K562 (cell line): ENCODE data around the gene KIF17. TPM values are rescaled to one million over a fixed set of nuclear protein-coding genes. Genes with fewer than 3 reads are reported as not detected.

Experiments
- ATAC-seq: fragments of 200-7000 bp; cut with Tn5 transposase; 3 replicates; pipeline ENCODE4 v1.9.1; 2020; ENCODE audit warnings: moderate library complexity
- BruUV-seq: library from RNA; stranded (reverse); fragments of 400-500 nt; replicated peaks from 2 replicates; lab custom pipeline; 2021; lab: Mats Ljungman, UMichigan
- CTCF ChIA-PET: fragments of 300-600 bp; formaldehyde crosslinking; extraction: SDS; loops from one replicate; lab custom pipeline; 2021; ENCODE audit warnings: low intra/inter-chr PET ratio; lab: Yijun Ruan, JAX
- POLR2A ChIA-PET: fragments of 300-600, 350-650 bp; sonication (Branson Sonifier 250); formaldehyde crosslinking; extraction: SDS; loops from one replicate; lab custom pipeline; 2021; ENCODE audit warnings: antibody characterized with exemption, inconsistent platforms; lab: Yijun Ruan, JAX
- DNase-seq, 4 experiments: peaks; one replicate each; pipeline versions ENCODE4 v3.0.0 to v3.0.0-alpha.2; 2011 to 2018; ENCODE audit warnings: low spot score in 3 of 4, mixed read lengths in 3 of 4; ENCODE audit errors: extremely low read depth in 1 of 4
- FAIRE-seq: peaks from 2 replicates; lab custom pipeline; 2011; peaks lifted over from hg19 to GRCh38; lab: Jason Lieb, UNC
- H2AFZ ChIP-seq: 2 replicates; pipeline ENCODE4 v1.6.0; 2011; ENCODE audit warnings: low read depth, low read length, control low read depth, inconsistent platforms
- H3K27ac ChIP-seq: fragments of 200-600 bp; 3 replicates; pipeline ENCODE4 v1.8.0; 2011; ENCODE audit warnings: low read depth, mild to moderate bottlenecking, control low read depth, inconsistent platforms, low read length, moderate library complexity, mixed read lengths; ENCODE audit errors: extremely low read depth
- H3K27me3 ChIP-seq, 2 experiments: fragments of 300-600 bp in 1 of 2; 2 replicates in 1 of 2; 3 replicates in 1 of 2; pipeline versions ENCODE4 v1.6.0 to v1.8.0; 2011; ENCODE audit warnings: inconsistent platforms in 2 of 2, low read length in 2 of 2, mild to moderate bottlenecking in 1 of 2, mixed read lengths in 1 of 2, moderate library complexity in 1 of 2; ENCODE audit not compliant: control insufficient read depth in 2 of 2, insufficient read depth in 2 of 2
- H3K36me3 ChIP-seq: fragments of 300-600 bp; 3 replicates; pipeline ENCODE4 v1.8.0; 2011; ENCODE audit warnings: mild to moderate bottlenecking, low read length, inconsistent platforms; ENCODE audit not compliant: control insufficient read depth, insufficient read depth
- H3K4me1 ChIP-seq, 2 experiments: fragments of 200-600 bp in 1 of 2; replicated peaks in 1 of 2; 2 replicates in 1 of 2; 3 replicates in 1 of 2; pipeline versions ENCODE4 v1.5.1 to v1.8.0; 2011; ENCODE audit warnings: inconsistent platforms in 2 of 2, low read length in 2 of 2, mild to moderate bottlenecking in 1 of 2, mixed read lengths in 1 of 2, moderate library complexity in 1 of 2; ENCODE audit not compliant: control insufficient read depth in 2 of 2, insufficient read depth in 2 of 2
- H3K4me2 ChIP-seq: 2 replicates; pipeline ENCODE4 v1.6.1; 2011; ENCODE audit warnings: low read length, control low read depth, inconsistent platforms, mixed read lengths; ENCODE audit not compliant: insufficient read depth
- H3K4me3 ChIP-seq: fragments of 200-600 bp; sonication (generic), shearing (Covaris generic); 2 replicates; pipeline ENCODE4 v1.5.1; 2016; ENCODE audit warnings: control low read depth, inconsistent platforms
- H3K79me2 ChIP-seq: fragments of 200-600 bp; 3 replicates; pipeline ENCODE4 v1.8.0; 2011; ENCODE audit warnings: low read length, inconsistent platforms; ENCODE audit not compliant: control insufficient read depth, insufficient read depth
- H3K9ac ChIP-seq, 2 experiments: 2 replicates each; pipeline versions ENCODE4 v1.6.0 to v1.6.1; 2011; ENCODE audit warnings: low read depth in 2 of 2, low read length in 2 of 2, control low read depth in 1 of 2, inconsistent platforms in 1 of 2, mild to moderate bottlenecking in 1 of 2, mixed read lengths in 1 of 2; ENCODE audit not compliant: insufficient read depth in 1 of 2
- H3K9me1 ChIP-seq: one replicate; pipeline ENCODE4 v1.6.0; 2011; ENCODE audit warnings: inconsistent platforms, mild to moderate bottlenecking, low read length, moderate library complexity; ENCODE audit not compliant: control insufficient read depth, insufficient read depth
- H3K9me3 ChIP-seq: replicated peaks from 2 replicates; pipeline ENCODE4 v1.5.1; 2011; ENCODE audit warnings: low read depth, low read length, inconsistent platforms; ENCODE audit not compliant: control insufficient read depth, insufficient read depth
- H4K20me1 ChIP-seq: replicated peaks from 2 replicates; pipeline ENCODE4 v1.6.1; 2011; ENCODE audit warnings: low read length, inconsistent platforms, mixed read lengths; ENCODE audit not compliant: control insufficient read depth, insufficient read depth
- CSDE1 ChIP-seq, 2 experiments: fragments of 450-650 bp; IDR thresholded peaks; 2 replicates each; pipeline ENCODE4 v1.6.1; 2016; ENCODE audit warnings: mild to moderate bottlenecking in 1 of 2
- DEAF1 ChIP-seq: fragments of 450-650 bp; formaldehyde crosslinking; IDR thresholded peaks from 2 replicates; pipeline ENCODE4 v1.4.0; 2020; ENCODE audit warnings: mild to moderate bottlenecking, moderate library complexity
- FOXK2 ChIP-seq, 2 experiments: fragments of 450-650 bp; IDR thresholded peaks in 1 of 2; conservative IDR thresholded peaks in 1 of 2; 2 replicates each; pipeline ENCODE4 v1.6.1; 2016; ENCODE audit warnings: low read depth in 2 of 2, mild to moderate bottlenecking in 1 of 2
- MXI1 ChIP-seq: IDR thresholded peaks from 2 replicates; pipeline ENCODE4 v1.6.1; 2011; ENCODE audit warnings: low read depth, mild to moderate bottlenecking, improper control_type of control experiment, low read length
- NFE2L1 ChIP-seq: fragments of 450-650 bp; IDR thresholded peaks from 2 replicates; pipeline ENCODE4 v1.6.1; 2016; ENCODE audit warnings: missing genetic modification characterization, low read depth, mild to moderate bottlenecking, missing compliant biosample characterization, moderate library complexity, borderline replicate concordance
- SIRT6 ChIP-seq: IDR thresholded peaks from one replicate; pipeline ENCODE4 v1.6.1; 2012; ENCODE audit warnings: low read depth, mild to moderate bottlenecking, control low read depth, inconsistent platforms, low read length, moderate library complexity
- SMAD2 ChIP-seq: fragments of 150-350 bp; IDR thresholded peaks from 2 replicates; pipeline ENCODE4 v1.6.1; 2014; ENCODE audit warnings: low read depth, mild to moderate bottlenecking, low read length
- SRSF3 ChIP-seq: fragments of 200-400 bp; formaldehyde crosslinking; IDR thresholded peaks from 2 replicates; pipeline ENCODE4 v1.6.1; 2016; ENCODE audit warnings: mild to moderate bottlenecking, low read length, moderate library complexity; ENCODE audit not compliant: insufficient read depth
- TEAD1 ChIP-seq, 2 experiments: fragments of 450-650 bp in 1 of 2; sonication (generic) in 1 of 2; formaldehyde crosslinking; IDR thresholded peaks; 2 replicates each; pipeline versions ENCODE4 v1.4.0 to v1.8.0; 2020 to 2022; ENCODE audit warnings: mild to moderate bottlenecking in 2 of 2, missing genetic modification reagents in 1 of 2
- TEAD2 ChIP-seq: fragments of 450-650 bp; IDR thresholded peaks from 2 replicates; pipeline ENCODE4 v1.6.1; 2016; ENCODE audit warnings: missing genetic modification characterization, control low read depth, missing compliant biosample characterization
- UBTF ChIP-seq, 2 experiments: IDR thresholded peaks; 2 replicates each; pipeline ENCODE4 v1.6.1; 2012; ENCODE audit warnings: improper control_type of control experiment in 2 of 2, low read depth in 2 of 2, low read length in 2 of 2, borderline replicate concordance in 1 of 2
- XRCC5 ChIP-seq: fragments of 200-400 bp; formaldehyde crosslinking; IDR thresholded peaks from 2 replicates; pipeline ENCODE4 v1.6.1; 2017; ENCODE audit warnings: low read depth, mild to moderate bottlenecking, low read length
- ZNF174 ChIP-seq: fragments of 250-450 bp; sonication (Bioruptor Pico); IDR thresholded peaks from 2 replicates; pipeline ENCODE4 v1.4.0; 2020; ENCODE audit warnings: mild to moderate bottlenecking
- ZNF175 ChIP-seq: fragments of 200-800 bp; sonication (Bioruptor generic); IDR thresholded peaks from 2 replicates; pipeline ENCODE4 v1.6.1; 2016; ENCODE audit warnings: low read depth, mild to moderate bottlenecking, missing genetic modification characterization, missing compliant biosample characterization
- ZNF239 ChIP-seq: fragments of 250-450 bp; sonication (Bioruptor Pico); IDR thresholded peaks from 2 replicates; pipeline ENCODE4 v1.4.0; 2020; ENCODE audit warnings: mild to moderate bottlenecking
- ZNF311 ChIP-seq: fragments of 250-450 bp; sonication (Bioruptor Pico); IDR thresholded peaks from 2 replicates; pipeline ENCODE4 v1.4.0; 2020; ENCODE audit warnings: mild to moderate bottlenecking, moderate library complexity
- ZNF316 ChIP-seq: fragments of 450-650 bp; IDR thresholded peaks from 2 replicates; pipeline ENCODE4 v1.6.1; 2016
- ZNF431 ChIP-seq: sonication (generic); formaldehyde crosslinking; IDR thresholded peaks from 2 replicates; pipeline ENCODE4 v1.8.0; 2022; ENCODE audit warnings: mild to moderate bottlenecking, missing genetic modification reagents
- ZNF644 ChIP-seq: fragments of 200-800 bp; sonication (Bioruptor generic); IDR thresholded peaks from 2 replicates; pipeline ENCODE4 v1.6.1; 2016; ENCODE audit warnings: low read depth, missing genetic modification characterization, missing compliant biosample characterization
- WGBS: fragments of 100-300 bp; shearing (Covaris generic); methylation state at CpG from one replicate; pipeline ENCODE4 v1.1.6; 2016; ENCODE audit warnings: low coverage, mixed read lengths; ENCODE audit not compliant: insufficient coverage; ENCODE audit errors: missing lambda C conversion rate; 5-methylcytosine and 5-hydroxymethylcytosine counted together
- in situ Hi-C: fragments of 300-500 bp; cut with MboI; formaldehyde crosslinking; loops from 4 replicates; pipeline ENCODE4 v1.15.0; 2018; ENCODE audit warnings: inconsistent platforms, mixed read lengths
- intact Hi-C: fragments of 100-400 bp; cut with micrococcal nuclease; formaldehyde crosslinking; loops from 2 replicates; pipeline ENCODE4 v1.14.2; 2022
- polyA plus RNA-seq, 8 experiments: library from polyadenylated mRNA; depleted of rRNA in 4 of 8; stranded (reverse) in 5 of 8; unstranded in 3 of 8; fragments of >200 nt; fragmentation: Nextera tagmentation in 2 of 8; fragmentation: Illumina TruSeq in 1 of 8; extraction: Ambion mirVana in 2 of 8; extraction: Trizol in 1 of 8; gene quantifications; 2 replicates each; pipeline versions ENCODE4 v1.2.1 to v1.2.3, GENCODE V29; 2011 to 2014; ENCODE audit warnings: inconsistent platforms in 1 of 8, missing spikeins in 1 of 8
- total RNA-seq, 7 experiments: library from RNA; depleted of rRNA in 6 of 7; stranded (reverse); fragments of >200 nt in 6 of 7; fragmentation: Illumina TruSeq in 2 of 7; extraction: Trizol in 2 of 7; gene quantifications; 2 replicates each; pipeline versions ENCODE4 v1.2.1 to v1.2.3, GENCODE V29; 2011 to 2021; ENCODE audit warnings: low replicate concordance in 1 of 7

The KIF17 gene
- total and polyA plus RNA-seq, 9 of the 15 experiments (the other 6 are each of a cell fraction or from before 2014, with no cell fraction given): 0.04 to 0.47 (median 0.18) TPM; not detected in 5

GRCh38 chr1:20663365-20663764 lies 54.4 kb downstream of the KIF17 start (continued):
- TF ChIP-seq SRSF3: no peak
- no peak for TF ChIP-seq TEAD2 (tag)
- TF ChIP-seq, all 486 proteins: peak for 8

- peak overlapping the region; percentile 84 for H3K4me3 ChIP-seq
- H3K4me2 ChIP-seq: peak overlapping the region; percentile 96
- peak overlapping the region; percentile 84 to 93 for H3K9ac ChIP-seq
- POLR2A ChIA-PET: interaction anchor here (0.6 to 2.5 kb wide), 8 partner anchors 10 to 170 kb away, joined by 3 to 29 read pairs (median 4); no protein-coding TSS in a partner anchor
- H3K79me2 ChIP-seq: peaks cover 46% of the 10 kb centered on the region
- peaks cover 15 to 29% of the 10 kb centered on the region in 2 experiments; a peak in 3 of 5 replicates for H3K4me1 ChIP-seq
- no peaks in the 10 kb centered on the region for H3K9me1 ChIP-seq
- no TSS peak for BruUV-seq
- CTCF ChIA-PET: no interaction called here
- peak; percentile 65 for FAIRE-seq
- no peaks in the 10 kb centered on the region; the same call in 1 of the 2 replicates for H4K20me1 ChIP-seq
- in situ Hi-C loops (no loop called here), intact Hi-C loops (no loop called here)
- peak in 2 of 4 experiments; percentile 32 to 40 for DNase-seq
- 36% methylated on average over 7 of the region's 7 CpGs for WGBS
- no peaks in the 10 kb centered on the region for H3K9me3 ChIP-seq
- peak; percentile 2 for ATAC-seq
- peak overlapping the region; percentile 80 for H3K27ac ChIP-seq
- no peaks in the 10 kb centered on the region for H3K27me3 ChIP-seq
- peaks cover 31% of the 10 kb centered on the region for H3K36me3 ChIP-seq
- H2AFZ ChIP-seq: peak overlapping the region; percentile 89
- TF ChIP-seq ZNF239 (no peak), SIRT6 (no peak), MXI1 (no peak), ZNF311 (CRISPR knock-in tag) (no peak), ZNF175 (CRISPR knock-in tag) (no peak), DEAF1 (CRISPR knock-in tag) (no peak), ZNF431 (CRISPR knock-in tag) (peak; percentile 6; the same call in 1 of the 2 replicates), TEAD1 (CRISPR knock-in tag; IDR thresholded peaks at IDR 0.05) (0 out of 4 replicates have a peak, but pooled peaks of 1 of the 2 experiments have one; percentile 19), ZNF644 (tag) (0 out of 2 replicates have a peak, but pooled peaks have one; percentile 29), NFE2L1 (tag) (no peak), SMAD2 (no peak), UBTF (IDR thresholded peaks at IDR 0.05; ENCODE audit: borderline replicate concordance in 1 of 2, low read depth in 2 of 2, low read length in 2 of 2) (0 out of 4 replicates have a peak, but pooled peaks of 1 of the 2 experiments have one; percentile 10), ZNF174 (CRISPR knock-in tag) (no peak), ZNF316 (no peak), XRCC5 (no peak), CSDE1 (IDR thresholded peaks at IDR 0.05) (no peak), FOXK2 (conservative IDR thresholded peaks at IDR 0.05 in 1 of 2, IDR thresholded peaks at IDR 0.05 in 1 of 2; ENCODE audit: low read depth in 2 of 2) (no peak)
These were observed 55.7 kb downstream of the KIF17 start for GRCh38 chr1:20662110-20662475.
